ENCODE results near the gene TTC9B.

The TTC9B gene

GRCh38 chr19:40261631-40262030 lies 43.4 kb upstream of the TTC9B start:
- H3K27ac ChIP-seq (ENCODE audit: low read depth in 2 of 2, low read length in 2 of 2), result no peak overlapping the region
- H3K4me1 ChIP-seq (ENCODE audit: control insufficient read depth in 2 of 2, insufficient read depth in 2 of 2, low read length in 2 of 2), result no peaks in the 10 kb centered on the region
- peaks cover 25 to 34% of the 10 kb centered on the region in 2 donors for H3K36me3 ChIP-seq (ENCODE audit: control insufficient read depth in 2 of 2, insufficient read depth in 2 of 2, low read length in 2 of 2)
- H3K27me3 ChIP-seq (ENCODE audit: control insufficient read depth in 2 of 2, insufficient read depth in 2 of 2, low read length in 2 of 2), result no peaks in the 10 kb centered on the region
- H3K4me3 ChIP-seq (ENCODE audit: low read length in 2 of 2), result no peak overlapping the region
- no peak overlapping the region for H3K9ac ChIP-seq (ENCODE audit: low read depth in 1 of 2, low read length in 2 of 2)
- no peaks in the 10 kb centered on the region for H3K9me3 ChIP-seq (ENCODE audit: control insufficient read depth in 2 of 2, low read length in 2 of 2)

GRCh38 chr19:40257096-40257517 lies 38.9 kb upstream of the TTC9B start:
- no peaks in the 10 kb centered on the region for H3K27me3 ChIP-seq (ENCODE audit: control insufficient read depth in 2 of 2, insufficient read depth in 2 of 2, low read length in 2 of 2)
- no peak overlapping the region for H3K9ac ChIP-seq (ENCODE audit: low read depth in 1 of 2, low read length in 2 of 2)
- H3K9me3 ChIP-seq (ENCODE audit: control insufficient read depth in 2 of 2, low read length in 2 of 2), result no peaks in the 10 kb centered on the region
- H3K4me1 ChIP-seq (ENCODE audit: control insufficient read depth in 2 of 2, insufficient read depth in 2 of 2, low read length in 2 of 2), result no peaks in the 10 kb centered on the region
- H3K27ac ChIP-seq (ENCODE audit: low read depth in 2 of 2, low read length in 2 of 2), result no peak overlapping the region
- peaks cover 26 to 37% of the 10 kb centered on the region in 2 donors for H3K36me3 ChIP-seq (ENCODE audit: control insufficient read depth in 2 of 2, insufficient read depth in 2 of 2, low read length in 2 of 2)
- H3K4me3 ChIP-seq (ENCODE audit: low read length in 2 of 2), result no peak overlapping the region

GRCh38 chr19:40256512-40256911 lies 38.3 kb upstream of the TTC9B start:
- Histone ChIP-seq H3K4me3 (ENCODE audit: low read length in 2 of 2) (no peak overlapping the region), H3K36me3 (ENCODE audit: control insufficient read depth in 2 of 2, insufficient read depth in 2 of 2, low read length in 2 of 2) (peaks cover 26 to 37% of the 10 kb centered on the region in 2 donors), H3K27ac (ENCODE audit: low read depth in 2 of 2, low read length in 2 of 2) (no peak overlapping the region)

DNA sequence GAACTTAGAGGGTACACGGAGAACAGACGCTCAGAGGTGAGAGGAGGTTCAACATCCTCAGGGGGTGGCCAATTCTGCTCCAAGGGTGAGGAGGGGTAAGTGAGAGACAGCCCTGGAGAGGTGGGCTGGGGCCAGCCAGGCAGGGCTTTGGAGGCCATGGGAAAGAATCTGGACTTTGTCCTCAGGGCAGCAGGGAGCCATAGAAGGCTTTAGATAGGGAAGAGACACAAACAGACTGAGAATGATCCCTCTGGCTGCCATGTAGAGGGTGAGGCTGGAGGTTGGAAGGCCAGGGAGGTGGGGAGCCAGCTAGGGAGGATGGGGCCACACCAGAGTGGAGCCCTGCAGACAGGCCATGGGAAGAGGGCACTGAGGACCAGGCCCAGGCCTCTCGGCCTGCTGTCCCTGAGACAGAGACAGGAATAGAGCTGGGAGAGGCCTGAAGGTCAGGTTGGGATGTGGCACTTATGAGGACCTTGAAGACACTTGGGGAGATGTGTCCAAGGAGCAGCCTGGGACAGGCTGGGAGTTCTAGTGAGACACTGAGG lies 37.5 kb upstream of the TTC9B start:
- Histone ChIP-seq H3K27me3 (ENCODE audit: control insufficient read depth in 2 of 2, insufficient read depth in 2 of 2, low read length in 2 of 2) (no peaks in the 10 kb centered on the region), H3K36me3 (ENCODE audit: control insufficient read depth in 2 of 2, insufficient read depth in 2 of 2, low read length in 2 of 2) (peaks cover 26 to 37% of the 10 kb centered on the region in 2 donors), H3K4me1 (ENCODE audit: control insufficient read depth in 2 of 2, insufficient read depth in 2 of 2, low read length in 2 of 2) (no peaks in the 10 kb centered on the region), H3K27ac (ENCODE audit: low read depth in 2 of 2, low read length in 2 of 2) (no peak overlapping the region), H3K9ac (ENCODE audit: low read depth in 1 of 2, low read length in 2 of 2) (no peak overlapping the region), H3K4me3 (ENCODE audit: low read length in 2 of 2) (no peak overlapping the region), H3K9me3 (ENCODE audit: control insufficient read depth in 2 of 2, low read length in 2 of 2) (no peaks in the 10 kb centered on the region)

More at GRCh38 chr19:40256512-40256911, 38.3 kb upstream of the TTC9B start:
- Histone ChIP-seq H3K9me3 (ENCODE audit: control insufficient read depth in 2 of 2, low read length in 2 of 2) (no peaks in the 10 kb centered on the region), H3K9ac (ENCODE audit: low read depth in 1 of 2, low read length in 2 of 2) (no peak overlapping the region), H3K27me3 (ENCODE audit: control insufficient read depth in 2 of 2, insufficient read depth in 2 of 2, low read length in 2 of 2) (no peaks in the 10 kb centered on the region), H3K4me1 (ENCODE audit: control insufficient read depth in 2 of 2, insufficient read depth in 2 of 2, low read length in 2 of 2) (no peaks in the 10 kb centered on the region)

DNA sequence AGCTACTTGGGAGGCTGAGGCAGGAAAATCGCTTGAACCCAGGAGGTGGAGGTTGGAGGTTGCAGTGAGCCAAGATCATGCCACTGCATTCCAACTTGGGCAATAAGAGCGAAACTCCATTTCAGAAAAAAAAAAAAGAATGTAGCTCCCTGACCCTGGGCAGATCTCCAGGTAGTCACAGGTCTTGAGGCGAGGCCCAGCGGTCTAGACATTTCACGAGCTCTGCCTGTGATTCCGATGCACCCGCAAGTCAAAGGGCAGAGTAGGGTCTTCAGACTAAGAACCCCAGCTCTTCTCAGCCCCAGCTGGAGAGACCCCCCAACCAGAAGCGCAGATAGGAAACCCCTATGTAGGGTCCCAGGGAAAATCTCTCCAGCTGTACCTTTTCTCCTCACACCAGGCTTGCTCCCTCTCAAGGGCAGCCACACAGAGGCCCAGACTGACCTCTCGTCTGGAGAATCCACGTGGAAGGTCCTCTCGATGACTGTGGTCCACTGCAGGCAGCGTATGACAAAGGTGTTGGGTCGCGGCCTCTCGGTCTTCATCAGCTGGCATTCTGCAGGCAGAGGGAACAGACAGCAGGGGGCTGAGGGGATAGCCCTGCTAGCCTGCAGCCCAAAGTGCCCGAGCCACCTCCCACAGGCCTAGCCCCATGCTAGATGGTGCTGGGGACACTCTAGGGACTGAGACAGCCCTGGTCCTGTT lies 36.7 kb upstream of the TTC9B start:
- Histone ChIP-seq H3K9ac (ENCODE audit: low read depth in 1 of 2, low read length in 2 of 2) (no peak overlapping the region), H3K9me3 (ENCODE audit: control insufficient read depth in 2 of 2, low read length in 2 of 2) (no peaks in the 10 kb centered on the region), H3K27me3 (ENCODE audit: control insufficient read depth in 2 of 2, insufficient read depth in 2 of 2, low read length in 2 of 2) (no peaks in the 10 kb centered on the region), H3K4me1 (ENCODE audit: control insufficient read depth in 2 of 2, insufficient read depth in 2 of 2, low read length in 2 of 2) (no peaks in the 10 kb centered on the region), H3K27ac (ENCODE audit: low read depth in 2 of 2, low read length in 2 of 2) (no peak overlapping the region), H3K4me3 (ENCODE audit: low read length in 2 of 2) (no peak overlapping the region), H3K36me3 (ENCODE audit: control insufficient read depth in 2 of 2, insufficient read depth in 2 of 2, low read length in 2 of 2) (peaks cover 28 to 39% of the 10 kb centered on the region in 2 donors)

DNA sequence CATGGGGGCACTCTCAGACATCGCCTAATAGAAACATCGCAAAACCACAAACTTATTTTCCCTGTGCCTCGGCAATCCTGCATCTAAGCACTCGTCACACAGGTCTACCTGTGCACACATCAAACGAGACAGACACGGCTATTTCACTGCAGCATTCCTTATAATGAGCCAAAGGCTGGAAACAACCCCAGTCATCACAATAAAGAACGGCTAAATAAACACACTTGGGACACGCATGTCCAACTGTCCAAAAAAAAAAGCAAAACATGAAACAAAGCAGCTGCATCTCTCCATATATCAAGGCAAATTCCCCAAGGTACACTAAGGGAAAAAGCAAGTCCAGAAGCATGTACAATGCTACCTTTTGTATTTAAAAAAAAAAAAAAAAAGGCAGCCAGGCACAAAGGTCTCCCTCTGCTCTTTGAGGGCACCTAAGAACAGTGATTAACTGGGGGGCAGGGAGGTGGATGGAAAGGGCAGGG lies 35.5 kb upstream of the TTC9B start:
- Histone ChIP-seq H3K27ac (ENCODE audit: low read depth in 2 of 2, low read length in 2 of 2) (no peak overlapping the region), H3K4me1 (ENCODE audit: control insufficient read depth in 2 of 2, insufficient read depth in 2 of 2, low read length in 2 of 2) (no peaks in the 10 kb centered on the region)

GRCh38 chr19:40252395-40252794 lies 34.2 kb upstream of the TTC9B start:
- Histone ChIP-seq H3K4me1 (ENCODE audit: control insufficient read depth in 2 of 2, insufficient read depth in 2 of 2, low read length in 2 of 2) (no peaks in the 10 kb centered on the region), H3K27me3 (ENCODE audit: control insufficient read depth in 2 of 2, insufficient read depth in 2 of 2, low read length in 2 of 2) (no peaks in the 10 kb centered on the region), H3K27ac (ENCODE audit: low read depth in 2 of 2, low read length in 2 of 2) (no peak overlapping the region), H3K36me3 (ENCODE audit: control insufficient read depth in 2 of 2, insufficient read depth in 2 of 2, low read length in 2 of 2) (peaks cover 30 to 48% of the 10 kb centered on the region in 2 donors), H3K9ac (ENCODE audit: low read depth in 1 of 2, low read length in 2 of 2) (no peak overlapping the region), H3K9me3 (ENCODE audit: control insufficient read depth in 2 of 2, low read length in 2 of 2) (no peaks in the 10 kb centered on the region), H3K4me3 (ENCODE audit: low read length in 2 of 2) (no peak overlapping the region)

More for the DNA sequence above, 35.5 kb upstream of the TTC9B start:
- Histone ChIP-seq H3K27me3 (ENCODE audit: control insufficient read depth in 2 of 2, insufficient read depth in 2 of 2, low read length in 2 of 2) (no peaks in the 10 kb centered on the region), H3K9me3 (ENCODE audit: control insufficient read depth in 2 of 2, low read length in 2 of 2) (no peaks in the 10 kb centered on the region), H3K4me3 (ENCODE audit: low read length in 2 of 2) (no peak overlapping the region), H3K36me3 (ENCODE audit: control insufficient read depth in 2 of 2, insufficient read depth in 2 of 2, low read length in 2 of 2) (peaks cover 30 to 44% of the 10 kb centered on the region in 2 donors), H3K9ac (ENCODE audit: low read depth in 1 of 2, low read length in 2 of 2) (no peak overlapping the region)

- Histone ChIP-seq H3K36me3 (ENCODE audit: control insufficient read depth in 2 of 2, insufficient read depth in 2 of 2, low read length in 2 of 2) (peaks cover 30 to 48% of the 10 kb centered on the region in 2 donors), H3K9ac (ENCODE audit: low read depth in 1 of 2, low read length in 2 of 2) (no peak overlapping the region), H3K4me3 (ENCODE audit: low read length in 2 of 2) (no peak overlapping the region), H3K27ac (ENCODE audit: low read depth in 2 of 2, low read length in 2 of 2) (no peak overlapping the region), H3K27me3 (ENCODE audit: control insufficient read depth in 2 of 2, insufficient read depth in 2 of 2, low read length in 2 of 2) (no peaks in the 10 kb centered on the region), H3K4me1 (ENCODE audit: control insufficient read depth in 2 of 2, insufficient read depth in 2 of 2, low read length in 2 of 2) (no peaks in the 10 kb centered on the region), H3K9me3 (ENCODE audit: control insufficient read depth in 2 of 2, low read length in 2 of 2) (no peaks in the 10 kb centered on the region)
Measured at GRCh38 chr19:40251991-40252390, 33.8 kb upstream of the TTC9B start.

- no peaks in the 10 kb centered on the region for H3K9me3 ChIP-seq (ENCODE audit: control insufficient read depth in 2 of 2, low read length in 2 of 2)
- H3K27me3 ChIP-seq (ENCODE audit: control insufficient read depth in 2 of 2, insufficient read depth in 2 of 2, low read length in 2 of 2), result no peaks in the 10 kb centered on the region
- peaks cover 24 to 40% of the 10 kb centered on the region in 2 donors for H3K36me3 ChIP-seq (ENCODE audit: control insufficient read depth in 2 of 2, insufficient read depth in 2 of 2, low read length in 2 of 2)
- H3K9ac ChIP-seq (ENCODE audit: low read depth in 1 of 2, low read length in 2 of 2), result no peak overlapping the region
- no peak overlapping the region for H3K4me3 ChIP-seq (ENCODE audit: low read length in 2 of 2)
- no peak overlapping the region for H3K27ac ChIP-seq (ENCODE audit: low read depth in 2 of 2, low read length in 2 of 2)
- no peaks in the 10 kb centered on the region for H3K4me1 ChIP-seq (ENCODE audit: control insufficient read depth in 2 of 2, insufficient read depth in 2 of 2, low read length in 2 of 2)
Measured at GRCh38 chr19:40251244-40251643, 33.1 kb upstream of the TTC9B start.

DNA sequence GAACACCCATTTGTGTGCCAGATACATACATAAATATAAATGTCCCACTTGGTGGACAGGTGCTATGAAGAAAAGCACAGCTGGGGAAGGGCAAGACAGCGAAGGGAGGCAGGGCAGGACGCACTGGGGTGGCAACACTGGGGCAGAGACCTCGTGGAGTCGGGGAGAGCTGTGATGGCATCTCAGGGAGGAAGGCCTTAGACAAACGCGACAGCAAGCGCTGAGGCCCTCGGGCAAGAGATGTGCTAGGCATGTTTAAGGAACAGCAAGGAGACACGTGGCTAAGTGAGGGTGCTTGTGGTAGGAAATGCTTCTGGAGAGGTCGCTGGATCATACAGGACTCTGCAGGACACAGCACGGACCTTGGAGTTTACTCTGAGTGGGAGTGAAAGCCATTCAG lies 31.6 kb upstream of the TTC9B start:
- Histone ChIP-seq H3K9ac (ENCODE audit: low read depth in 1 of 2, low read length in 2 of 2) (no peak overlapping the region), H3K27me3 (ENCODE audit: control insufficient read depth in 2 of 2, insufficient read depth in 2 of 2, low read length in 2 of 2) (no peaks in the 10 kb centered on the region), H3K9me3 (ENCODE audit: control insufficient read depth in 2 of 2, low read length in 2 of 2) (no peaks in the 10 kb centered on the region), H3K36me3 (ENCODE audit: control insufficient read depth in 2 of 2, insufficient read depth in 2 of 2, low read length in 2 of 2) (peaks cover 14 to 26% of the 10 kb centered on the region in 2 donors), H3K4me1 (ENCODE audit: control insufficient read depth in 2 of 2, insufficient read depth in 2 of 2, low read length in 2 of 2) (no peaks in the 10 kb centered on the region), H3K27ac (ENCODE audit: low read depth in 2 of 2, low read length in 2 of 2) (no peak overlapping the region), H3K4me3 (ENCODE audit: low read length in 2 of 2) (no peak overlapping the region)

Data from mucosa of rectum (tissue), 2 donors.